ENCODE results near the gene PCDH9.

DNA sequence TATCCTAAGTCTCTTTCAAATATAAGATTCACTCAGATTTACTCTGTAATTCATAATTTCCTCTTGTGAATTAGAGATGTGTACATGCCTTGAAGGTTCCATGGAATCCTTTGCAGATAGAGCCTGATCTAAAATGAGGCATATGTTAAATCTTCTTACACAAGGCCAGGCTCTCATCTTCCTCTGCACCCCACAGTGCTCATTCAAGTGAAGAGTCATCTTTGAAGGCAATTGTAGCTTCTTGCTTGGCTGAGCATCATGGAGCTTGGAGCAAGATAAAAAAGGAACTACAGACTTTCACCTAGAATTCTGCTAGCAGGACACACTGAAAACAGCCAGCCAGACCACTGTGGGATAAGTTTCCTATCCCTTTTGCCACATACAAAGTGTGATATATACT, 566.4 kb downstream of the PCDH9 start:
- TF ChIP-seq, protein P1, sequence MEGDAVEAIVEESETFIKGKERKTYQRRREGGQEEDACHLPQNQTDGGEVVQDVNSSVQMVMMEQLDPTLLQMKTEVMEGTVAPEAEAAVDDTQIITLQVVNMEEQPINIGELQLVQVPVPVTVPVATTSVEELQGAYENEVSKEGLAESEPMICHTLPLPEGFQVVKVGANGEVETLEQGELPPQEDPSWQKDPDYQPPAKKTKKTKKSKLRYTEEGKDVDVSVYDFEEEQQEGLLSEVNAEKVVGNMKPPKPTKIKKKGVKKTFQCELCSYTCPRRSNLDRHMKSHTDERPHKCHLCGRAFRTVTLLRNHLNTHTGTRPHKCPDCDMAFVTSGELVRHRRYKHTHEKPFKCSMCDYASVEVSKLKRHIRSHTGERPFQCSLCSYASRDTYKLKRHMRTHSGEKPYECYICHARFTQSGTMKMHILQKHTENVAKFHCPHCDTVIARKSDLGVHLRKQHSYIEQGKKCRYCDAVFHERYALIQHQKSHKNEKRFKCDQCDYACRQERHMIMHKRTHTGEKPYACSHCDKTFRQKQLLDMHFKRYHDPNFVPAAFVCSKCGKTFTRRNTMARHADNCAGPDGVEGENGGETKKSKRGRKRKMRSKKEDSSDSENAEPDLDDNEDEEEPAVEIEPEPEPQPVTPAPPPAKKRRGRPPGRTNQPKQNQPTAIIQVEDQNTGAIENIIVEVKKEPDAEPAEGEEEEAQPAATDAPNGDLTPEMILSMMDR (IDR thresholded peaks at IDR 0.05), result no peak
- TF ChIP-seq POLR2A (IDR thresholded peaks at IDR 0.05), result no peak

Measured in suprapubic skin (tissue), 3 donors.